HG03103 (cell line): ENCODE results near the gene SUSD6.
A peak's percentile ranks its signal among the peaks of the same experiment; 100 is the strongest.
"Not testable (repeated sequence)": the region's sequence is repeated elsewhere in the genome, so short reads cannot be mapped to it uniquely, and the experiment has no call there.

ENCODE experiments used
- ATAC-seq: cut with Tn5 transposase; IDR thresholded peaks from one replicate; pipeline ENCODE4 v1.9.1; 2021; ENCODE audit warnings: low read depth; ENCODE audit not compliant: unreplicated experiment

SUSD6 gene

GRCh38 chr14:69619012-69619411 is 7.6 kb downstream of the SUSD6 start:
- no peak for ATAC-seq

GRCh38 chr14:69620211-69620611 is 8.8 kb downstream of the SUSD6 start:
- ATAC-seq, result no peak

GRCh38 chr14:69620981-69621380 is 9.6 kb downstream of the SUSD6 start:
- no peak for ATAC-seq

- ATAC-seq, result no peak
Observed at GRCh38 chr14:69624136-69624535, 12.7 kb downstream of the SUSD6 start.

GRCh38 chr14:69625299-69626131 is 14.1 kb downstream of the SUSD6 start:
- peak; percentile 59 for ATAC-seq

- no peak for ATAC-seq
Observed at GRCh38 chr14:69626132-69626500, 14.7 kb downstream of the SUSD6 start.

- no peak for ATAC-seq
Observed at GRCh38 chr14:69629225-69630127, 18.1 kb downstream of the SUSD6 start.

GRCh38 chr14:69630360-69630759 is 19.0 kb downstream of the SUSD6 start:
- ATAC-seq, result no peak

- no peak for ATAC-seq
Observed at GRCh38 chr14:69631509-69631908, 20.1 kb downstream of the SUSD6 start.

GRCh38 chr14:69632164-69632563 is 20.8 kb downstream of the SUSD6 start:
- ATAC-seq, result no peak

GRCh38 chr14:69632593-69633151 is 21.3 kb downstream of the SUSD6 start:
- ATAC-seq, result no peak

GRCh38 chr14:69633238-69633637 is 21.8 kb downstream of the SUSD6 start:
- ATAC-seq, result no peak

GRCh38 chr14:69635981-69636639 is 24.7 kb downstream of the SUSD6 start:
- ATAC-seq, result no peak

- ATAC-seq, result no peak
Observed at GRCh38 chr14:69636718-69637480, 25.5 kb downstream of the SUSD6 start.

GRCh38 chr14:69637503-69638031 is 26.2 kb downstream of the SUSD6 start:
- ATAC-seq, result no peak

GRCh38 chr14:69640931-69641330 is 29.5 kb downstream of the SUSD6 start:
- ATAC-seq, result no peak

GRCh38 chr14:69642212-69642793 is 30.9 kb downstream of the SUSD6 start:
- ATAC-seq, result not testable (repeated sequence)

- no peak for ATAC-seq
Observed at GRCh38 chr14:69643430-69644200, 32.2 kb downstream of the SUSD6 start.

- ATAC-seq, result no peak
Observed at GRCh38 chr14:69644814-69645213, 33.4 kb downstream of the SUSD6 start.
